ENCODE data around the gene NPHP4.

NPHP4 gene

GRCh38 chr1:5992026-5992813 lies at the start of gene NPHP4:
NPHP4 (minus strand) TSS chr1:5992425; CDS start chr1:5986289, 6,136 bp downstream.
- DNase-seq: peak; percentile 99

GRCh38 chr1:6041432-6042062 lies 49.3 kb upstream of the NPHP4 start:
- DNase-seq: no peak

GRCh38 chr1:6040861-6041415 lies 48.7 kb upstream of the NPHP4 start:
- no peak for DNase-seq

GRCh38 chr1:6040444-6040843 lies 48.2 kb upstream of the NPHP4 start:
- no peak for DNase-seq

- no peak for DNase-seq
Measured at GRCh38 chr1:6039031-6039430, 46.8 kb upstream of the NPHP4 start.

GRCh38 chr1:6038603-6039002 lies 46.4 kb upstream of the NPHP4 start:
- no peak for DNase-seq

- no peak for DNase-seq
Measured at GRCh38 chr1:6037338-6037762, 45.1 kb upstream of the NPHP4 start.

- no peak for DNase-seq
Measured at GRCh38 chr1:6035719-6036118, 43.5 kb upstream of the NPHP4 start.

- no peak for DNase-seq
Measured at GRCh38 chr1:6035303-6035702, 43.1 kb upstream of the NPHP4 start.

GRCh38 chr1:6034750-6035096 lies 42.5 kb upstream of the NPHP4 start:
- no peak for DNase-seq

- no peak for DNase-seq
Measured at GRCh38 chr1:6033986-6034749, 41.9 kb upstream of the NPHP4 start.

GRCh38 chr1:6033124-6033523 lies 40.9 kb upstream of the NPHP4 start:
- DNase-seq: no peak

GRCh38 chr1:6030547-6031261 lies 38.5 kb upstream of the NPHP4 start:
- no peak for DNase-seq

- DNase-seq: no peak
Measured at GRCh38 chr1:6030132-6030531, 37.9 kb upstream of the NPHP4 start.

- DNase-seq: no peak
Measured at GRCh38 chr1:6029351-6029750, 37.1 kb upstream of the NPHP4 start.

- DNase-seq: no peak
Measured at GRCh38 chr1:6028042-6028850, 36.0 kb upstream of the NPHP4 start.

GRCh38 chr1:6027591-6027990 lies 35.4 kb upstream of the NPHP4 start:
- DNase-seq: no peak

GRCh38 chr1:6026095-6026809 lies 34.0 kb upstream of the NPHP4 start:
- peak; percentile 91 for DNase-seq

- no peak for DNase-seq
Measured at GRCh38 chr1:6025269-6026094, 33.3 kb upstream of the NPHP4 start.

- DNase-seq: no peak
Measured at GRCh38 chr1:6024376-6024775, 32.2 kb upstream of the NPHP4 start.
